ENCODE measurements around the gene UAP1L1.

UAP1L1 gene

GRCh38 chr9:137077758-137078693, 709 bp downstream of the UAP1L1 start:
- no peak for DNase-seq

GRCh38 chr9:137078701-137079400, 1.5 kb downstream of the UAP1L1 start:
- no peak for DNase-seq

GRCh38 chr9:137079401-137079787, 2.1 kb downstream of the UAP1L1 start:
- no peak for DNase-seq

- no peak for DNase-seq
Measured at GRCh38 chr9:137080260-137081122, 3.2 kb downstream of the UAP1L1 start.

GRCh38 chr9:137082222-137082924, 5.1 kb downstream of the UAP1L1 start:
- no peak for DNase-seq

GRCh38 chr9:137082925-137083290, 5.6 kb downstream of the UAP1L1 start:
- DNase-seq: no peak

- DNase-seq: no peak
Measured at GRCh38 chr9:137083394-137084004, 6.2 kb downstream of the UAP1L1 start.

GRCh38 chr9:137084526-137084925, 7.2 kb downstream of the UAP1L1 start:
- DNase-seq: no peak

GRCh38 chr9:137085920-137086530, 8.7 kb downstream of the UAP1L1 start:
- DNase-seq: no peak

GRCh38 chr9:137086531-137087408, 9.5 kb downstream of the UAP1L1 start, which contains the start of gene MAN1B1:
TSS of gene MAN1B1 (plus strand) at chr9:137086985. CDS start at chr9:137087000, 15 bp downstream.
- peak; percentile 91 for DNase-seq

- no peak for DNase-seq
Measured at GRCh38 chr9:137087409-137087925, 10.2 kb downstream of the UAP1L1 start.

- no peak for DNase-seq
Measured at GRCh38 chr9:137088121-137088520, 10.8 kb downstream of the UAP1L1 start.

- no peak for DNase-seq
Measured at GRCh38 chr9:137089232-137089947, 12.1 kb downstream of the UAP1L1 start.

GRCh38 chr9:137095664-137096517, 18.6 kb downstream of the UAP1L1 start:
- DNase-seq: no peak

- no peak for DNase-seq
Measured at GRCh38 chr9:137096785-137097546, 19.6 kb downstream of the UAP1L1 start.

GRCh38 chr9:137097761-137098462, 20.6 kb downstream of the UAP1L1 start:
- DNase-seq: no peak

GRCh38 chr9:137099231-137099630, 21.9 kb downstream of the UAP1L1 start:
- no peak for DNase-seq
